Measurements from ENCODE around the gene TNNI2. TPM values are rescaled to one million over a fixed set of nuclear protein-coding genes. Genes with fewer than 3 reads are reported as not detected.

The TNNI2 gene
- total RNA-seq, 2 donors from 2014 or later = not detected

DNA sequence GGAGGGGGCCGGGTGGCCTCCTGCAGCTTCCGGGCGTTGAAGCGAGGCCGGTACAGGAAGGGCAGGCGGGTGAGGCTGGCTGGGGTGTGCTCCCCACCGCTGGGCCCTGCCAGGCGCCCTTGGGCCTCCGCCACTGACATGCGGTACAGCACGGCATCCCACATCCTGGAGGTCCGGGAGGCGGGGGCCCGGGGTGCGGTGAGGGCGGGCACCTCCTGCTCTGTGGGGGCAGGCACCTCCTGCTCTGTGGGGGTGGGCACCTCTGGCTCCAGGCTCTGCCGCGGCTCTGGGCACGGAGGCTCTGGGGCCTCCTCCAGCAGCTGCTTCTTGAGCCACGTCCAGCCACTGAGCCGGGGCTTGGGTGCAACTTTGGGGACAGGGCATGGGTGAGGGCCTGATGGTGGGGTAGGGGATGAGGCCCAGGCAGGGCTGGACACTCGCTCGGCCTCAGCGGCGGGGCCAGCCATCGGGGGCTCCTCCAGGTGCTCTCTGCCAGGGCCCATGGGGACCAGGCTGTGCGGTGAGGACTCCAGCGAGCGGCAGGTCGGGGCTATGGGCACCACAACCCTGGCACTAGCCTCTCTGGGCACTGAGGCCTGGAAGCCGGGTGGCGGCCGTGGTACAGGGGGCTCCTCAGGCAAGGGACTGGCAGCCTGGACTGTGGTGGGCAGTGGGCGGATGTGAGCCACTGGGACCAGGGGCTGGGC lies 50.6 kb downstream of the TNNI2 start:
- H3K27ac ChIP-seq (ENCODE audit: low read depth, low read length) = no peak overlapping the region
- TF ChIP-seq, protein P1, sequence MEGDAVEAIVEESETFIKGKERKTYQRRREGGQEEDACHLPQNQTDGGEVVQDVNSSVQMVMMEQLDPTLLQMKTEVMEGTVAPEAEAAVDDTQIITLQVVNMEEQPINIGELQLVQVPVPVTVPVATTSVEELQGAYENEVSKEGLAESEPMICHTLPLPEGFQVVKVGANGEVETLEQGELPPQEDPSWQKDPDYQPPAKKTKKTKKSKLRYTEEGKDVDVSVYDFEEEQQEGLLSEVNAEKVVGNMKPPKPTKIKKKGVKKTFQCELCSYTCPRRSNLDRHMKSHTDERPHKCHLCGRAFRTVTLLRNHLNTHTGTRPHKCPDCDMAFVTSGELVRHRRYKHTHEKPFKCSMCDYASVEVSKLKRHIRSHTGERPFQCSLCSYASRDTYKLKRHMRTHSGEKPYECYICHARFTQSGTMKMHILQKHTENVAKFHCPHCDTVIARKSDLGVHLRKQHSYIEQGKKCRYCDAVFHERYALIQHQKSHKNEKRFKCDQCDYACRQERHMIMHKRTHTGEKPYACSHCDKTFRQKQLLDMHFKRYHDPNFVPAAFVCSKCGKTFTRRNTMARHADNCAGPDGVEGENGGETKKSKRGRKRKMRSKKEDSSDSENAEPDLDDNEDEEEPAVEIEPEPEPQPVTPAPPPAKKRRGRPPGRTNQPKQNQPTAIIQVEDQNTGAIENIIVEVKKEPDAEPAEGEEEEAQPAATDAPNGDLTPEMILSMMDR (conservative IDR thresholded peaks at IDR 0.05) = no peak
- no peaks in the 10 kb centered on the region for H3K9me3 ChIP-seq (ENCODE audit: control insufficient read depth, low read length)
- no peak for DNase-seq
- Mint-ChIP-seq H3K4me1 (no peaks in the 10 kb centered on the region), H3K27ac (no peak overlapping the region), H3K36me3 (ENCODE audit: low read depth) (no peaks in the 10 kb centered on the region), H3K27me3 (ENCODE audit: insufficient read depth) (peaks cover 2% of the 10 kb centered on the region), H3K4me3 (no peak overlapping the region), H3K9me3 (no peaks in the 10 kb centered on the region)
- H3K4me3 ChIP-seq (ENCODE audit: low read length) = no peak overlapping the region
- H3K9ac ChIP-seq (ENCODE audit: extremely low read depth, low read length, poor library complexity, severe bottlenecking) = no peak overlapping the region
- 92 to 93% methylated on average over 20 to 34 of the region's 34 CpGs for WGBS, 2 experiments (ENCODE audit: insufficient coverage in 1 of 2, insufficient read length in 1 of 2)
- no peaks in the 10 kb centered on the region for H3K36me3 ChIP-seq (ENCODE audit: control insufficient read depth, insufficient read depth, low read length)
- H3K4me1 ChIP-seq (ENCODE audit: control insufficient read depth, insufficient read depth, low read length) = no peaks in the 10 kb centered on the region
- H3K27me3 ChIP-seq (ENCODE audit: control insufficient read depth, insufficient read depth, low read length, poor library complexity, severe bottlenecking) = peaks cover 13% of the 10 kb centered on the region

DNA sequence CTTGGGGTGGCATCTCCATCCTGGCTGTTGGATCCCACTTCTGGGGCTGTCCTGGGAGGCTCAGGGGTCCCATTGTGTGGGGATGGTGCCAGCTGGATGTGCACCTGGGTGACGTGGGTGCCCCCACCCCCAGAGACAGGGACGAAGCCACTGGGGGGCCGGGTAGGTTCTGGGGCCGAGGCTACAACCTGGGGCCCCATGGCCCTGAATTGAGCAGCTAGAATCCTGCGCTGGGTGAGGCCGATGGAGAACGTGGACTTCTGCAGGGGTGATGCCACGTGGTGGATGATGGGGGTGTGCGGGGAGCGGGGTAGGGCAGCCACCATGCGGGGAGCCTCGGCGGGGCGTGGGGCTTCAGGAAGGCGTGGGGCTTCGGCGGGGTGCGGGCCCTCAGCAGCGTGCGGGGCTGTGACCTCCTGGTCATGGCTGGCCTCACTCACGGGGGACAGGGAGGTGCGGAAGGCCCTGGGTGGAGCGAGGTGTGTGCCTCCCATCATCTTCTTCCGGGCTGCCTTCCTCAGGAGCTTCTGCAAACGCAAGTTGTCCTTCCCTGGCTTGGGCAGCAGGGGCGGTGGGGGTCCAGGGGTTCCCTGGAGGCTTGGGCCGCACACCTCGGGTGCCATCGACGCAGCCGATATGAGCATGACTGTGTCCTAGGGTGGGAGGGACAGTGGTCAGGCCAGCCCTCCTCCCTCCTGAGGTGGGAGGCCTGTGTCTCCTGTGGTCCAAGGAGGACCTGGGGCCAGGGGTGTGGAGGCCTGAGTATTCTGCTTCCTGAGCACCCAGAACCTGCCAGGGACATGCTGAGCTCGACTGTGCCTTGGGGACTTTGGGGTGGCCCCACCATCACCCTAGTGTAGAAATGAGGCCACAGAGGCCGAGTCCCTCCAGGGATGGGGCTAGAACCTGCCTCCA lies 51.4 kb downstream of the TNNI2 start:
- no peaks in the 10 kb centered on the region for H3K36me3 ChIP-seq (ENCODE audit: control insufficient read depth, insufficient read depth, low read length)
- Mint-ChIP-seq H3K27ac (no peak overlapping the region), H3K9me3 (no peaks in the 10 kb centered on the region), H3K27me3 (ENCODE audit: insufficient read depth) (peaks cover 2% of the 10 kb centered on the region), H3K4me1 (no peaks in the 10 kb centered on the region), H3K36me3 (ENCODE audit: low read depth) (no peaks in the 10 kb centered on the region), H3K4me3 (no peak overlapping the region)
- 92 to 95% methylated on average over 17 to 33 of the region's 33 CpGs for WGBS, 2 experiments (ENCODE audit: insufficient coverage in 1 of 2, insufficient read length in 1 of 2)
- H3K9ac ChIP-seq (ENCODE audit: extremely low read depth, low read length, poor library complexity, severe bottlenecking) = no peak overlapping the region
- TF ChIP-seq, protein P1 (conservative IDR thresholded peaks at IDR 0.05) = no peak
- peaks cover 10% of the 10 kb centered on the region for H3K27me3 ChIP-seq (ENCODE audit: control insufficient read depth, insufficient read depth, low read length, poor library complexity, severe bottlenecking)
- no peaks in the 10 kb centered on the region for H3K9me3 ChIP-seq (ENCODE audit: control insufficient read depth, low read length)
- H3K4me3 ChIP-seq (ENCODE audit: low read length) = no peak overlapping the region
- no peaks in the 10 kb centered on the region for H3K4me1 ChIP-seq (ENCODE audit: control insufficient read depth, insufficient read depth, low read length)
- H3K27ac ChIP-seq (ENCODE audit: low read depth, low read length) = no peak overlapping the region
- no peak for DNase-seq

Small RNA genes within 50 kb of the gene (microRNA-seq; reads per million reads assigned to microRNA genes)
- not detected for gene MIR4298 (ENCODE audit: borderline microRNAs expressed)
- not detected for gene MIR7847 (ENCODE audit: borderline microRNAs expressed)

Other genes with a start within 250 kb of the TNNI2 start
- gene KRTAP5-2, start 240.7 kb upstream of the TNNI2 start, total RNA-seq = not detected
- not detected for gene KRTAP5-3, start 230.5 kb upstream of the TNNI2 start, total RNA-seq
- gene KRTAP5-4, start 216.8 kb upstream of the TNNI2 start, total RNA-seq = not detected
- gene KRTAP5-5, start 209.2 kb upstream of the TNNI2 start, total RNA-seq = not detected
- not detected for gene KRTAP5-6, start 141.8 kb upstream of the TNNI2 start, total RNA-seq
- gene IFITM10, start 88.4 kb upstream of the TNNI2 start, total RNA-seq = 1 to 10 TPM in 1 of 2 donors, under 1 TPM in 1; 0.75 to 1.0 TPM
- 100 to 1,000 TPM; 185 to 208 TPM for gene CTSD, start 75.1 kb upstream of the TNNI2 start, total RNA-seq
- not detected for gene SYT8, start 4.0 kb upstream of the TNNI2 start, total RNA-seq
- not detected for gene LSP1, start 14.1 kb downstream of the TNNI2 start, total RNA-seq
- gene PRR33, start 52.9 kb downstream of the TNNI2 start, total RNA-seq = not detected
- gene TNNT3, start 80.7 kb downstream of the TNNI2 start, total RNA-seq = not detected
- gene MRPL23, start 108.4 kb downstream of the TNNI2 start, total RNA-seq = 100 to 1,000 TPM in 1 of 2 donors, 10 to 100 TPM in 1; 69.9 to 109 TPM
- gene H19, start 158.9 kb downstream of the TNNI2 start, total RNA-seq = 1 to 10 TPM in 1 of 2 donors, under 1 TPM in 1; 0.55 to 3.8 TPM

All from endodermal cell (in vitro differentiated cells).